ENCODE results near the gene NKD1. TPM values are rescaled to one million over a fixed set of nuclear protein-coding genes. Genes with fewer than 3 reads are reported as not detected.
"Not testable (repeated sequence)": the region's sequence is repeated elsewhere in the genome, so short reads cannot be mapped to it uniquely, and the experiment has no call there.

NKD1 gene
- 0.96 and 1.8 TPM in 2 replicates for total RNA-seq

- Mint-ChIP-seq H3K9me3 (peaks cover 13% of the 10 kb centered on the region), H3K4me3 (ENCODE audit: low read depth) (peak within 1 kb of the TSS; percentile 90), H3K4me1 (ENCODE audit: low read depth) (peaks cover 4% of the 10 kb centered on the region), H3K27me3 (ENCODE audit: low read depth) (peaks cover 67% of the 10 kb centered on the region), H3K27ac (peak within 1 kb of the TSS; percentile 28), H3K36me3 (ENCODE audit: low read depth) (no peaks in the 10 kb centered on the region)
- peak; percentile 59 for DNase-seq (ENCODE audit: low spot score)
- intact Hi-C loops (cut with micrococcal nuclease) = loop anchor here (5.0 kb wide), 2 partner anchors 119 to 199 kb away; no protein-coding TSS in a partner anchor
These were observed at the start of gene NKD1 for GRCh38 chr16:50548125-50548908. TSS of gene NKD1 (plus strand) at chr16:50548396. CDS start at chr16:50548554, 158 bp downstream.

- Mint-ChIP-seq H3K36me3 (ENCODE audit: low read depth) (no peaks in the 10 kb centered on the region), H3K27ac (no peak overlapping the region), H3K27me3 (ENCODE audit: low read depth) (no peaks in the 10 kb centered on the region), H3K4me3 (ENCODE audit: low read depth) (no peak overlapping the region), H3K4me1 (ENCODE audit: low read depth) (no peaks in the 10 kb centered on the region), H3K9me3 (no peaks in the 10 kb centered on the region)
- intact Hi-C loops (cut with micrococcal nuclease) = no loop called here
- no peak for DNase-seq (ENCODE audit: low spot score)
These were observed 49.6 kb upstream of the NKD1 start for GRCh38 chr16:50498431-50499155.

- Mint-ChIP-seq H3K4me1 (ENCODE audit: low read depth) (no peaks in the 10 kb centered on the region), H3K27me3 (ENCODE audit: low read depth) (no peaks in the 10 kb centered on the region)
These were observed 48.9 kb upstream of the NKD1 start for GRCh38 chr16:50499254-50499653.

GRCh38 chr16:50500171-50500874, 47.9 kb upstream of the NKD1 start:
- Mint-ChIP-seq H3K27me3 (ENCODE audit: low read depth) (no peaks in the 10 kb centered on the region), H3K4me3 (ENCODE audit: low read depth) (no peak overlapping the region), H3K27ac (no peak overlapping the region), H3K9me3 (no peaks in the 10 kb centered on the region), H3K36me3 (ENCODE audit: low read depth) (no peaks in the 10 kb centered on the region), H3K4me1 (ENCODE audit: low read depth) (no peaks in the 10 kb centered on the region)
- intact Hi-C loops (cut with micrococcal nuclease) = no loop called here
- no peak for DNase-seq (ENCODE audit: low spot score)

More at GRCh38 chr16:50499254-50499653, 48.9 kb upstream of the NKD1 start:
- no peak for DNase-seq (ENCODE audit: low spot score)
- H3K4me3 Mint-ChIP-seq (ENCODE audit: low read depth) = no peak overlapping the region
- no peaks in the 10 kb centered on the region for H3K36me3 Mint-ChIP-seq (ENCODE audit: low read depth)
- H3K9me3 Mint-ChIP-seq = no peaks in the 10 kb centered on the region
- intact Hi-C loops (cut with micrococcal nuclease) = no loop called here
- H3K27ac Mint-ChIP-seq = no peak overlapping the region

DNA sequence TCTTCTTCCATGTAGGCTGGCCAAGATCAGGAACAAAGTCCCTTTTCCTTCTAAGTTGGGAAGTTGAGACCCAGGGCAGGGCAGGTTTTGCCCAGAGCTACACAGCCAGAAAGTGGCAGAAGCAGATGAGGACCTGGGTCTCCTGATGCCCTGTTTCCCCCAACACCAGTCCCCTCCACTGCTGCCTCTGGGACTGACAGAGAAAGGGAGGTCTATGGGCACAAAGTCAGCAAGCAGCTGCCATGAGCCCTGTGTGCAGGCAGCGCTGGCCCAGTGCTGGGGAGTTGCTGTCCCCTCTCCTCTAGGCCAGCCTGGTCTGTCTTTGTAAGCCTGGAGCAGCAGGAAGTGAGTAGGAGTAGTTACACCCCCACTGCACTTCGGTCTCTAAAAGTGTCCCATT, 46.9 kb upstream of the NKD1 start:
- H3K27me3 Mint-ChIP-seq (ENCODE audit: low read depth) = no peaks in the 10 kb centered on the region
- intact Hi-C loops (cut with micrococcal nuclease) = no loop called here

DNA sequence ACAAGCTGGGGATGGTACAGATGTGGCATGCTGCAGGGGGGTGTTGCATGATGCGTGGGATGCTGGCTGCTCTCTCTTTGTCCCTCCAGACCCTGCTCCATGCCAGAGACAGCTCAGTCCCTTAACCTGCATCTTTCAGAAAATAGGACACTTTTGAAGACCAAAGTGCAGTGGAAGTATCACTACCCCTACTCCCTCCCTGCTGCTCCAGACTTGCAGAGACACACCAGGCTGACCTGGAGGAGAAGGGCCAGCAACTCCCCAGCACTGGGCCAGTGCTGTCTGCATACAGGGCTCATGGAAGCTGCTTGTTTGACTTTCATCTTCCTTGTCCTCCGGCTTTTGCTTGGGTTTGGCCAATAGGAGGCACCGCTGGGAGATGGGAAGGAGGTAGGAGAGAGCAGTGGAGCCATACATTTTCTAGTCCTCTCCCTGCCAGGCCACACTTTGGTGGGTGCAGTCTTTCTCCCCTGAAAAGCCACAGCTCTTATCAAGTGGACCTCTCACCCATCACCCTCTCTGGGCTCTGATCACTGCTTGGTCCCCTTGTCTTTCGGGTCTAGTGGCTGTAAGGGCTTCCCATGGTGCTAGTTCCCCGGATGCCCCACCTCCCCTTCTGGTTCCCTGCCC, 46.1 kb upstream of the NKD1 start:
- Mint-ChIP-seq H3K4me3 (ENCODE audit: low read depth) (no peak overlapping the region), H3K36me3 (ENCODE audit: low read depth) (no peaks in the 10 kb centered on the region), H3K4me1 (ENCODE audit: low read depth) (no peaks in the 10 kb centered on the region), H3K27me3 (ENCODE audit: low read depth) (no peaks in the 10 kb centered on the region), H3K27ac (no peak overlapping the region), H3K9me3 (no peaks in the 10 kb centered on the region)
- intact Hi-C loops (cut with micrococcal nuclease) = no loop called here
- no peak for DNase-seq (ENCODE audit: low spot score)

More for the DNA sequence above, 46.9 kb upstream of the NKD1 start:
- no peak overlapping the region for H3K4me3 Mint-ChIP-seq (ENCODE audit: low read depth)
- no peak overlapping the region for H3K27ac Mint-ChIP-seq
- no peaks in the 10 kb centered on the region for H3K4me1 Mint-ChIP-seq (ENCODE audit: low read depth)
- no peak for DNase-seq (ENCODE audit: low spot score)
- H3K36me3 Mint-ChIP-seq (ENCODE audit: low read depth) = no peaks in the 10 kb centered on the region
- H3K9me3 Mint-ChIP-seq = no peaks in the 10 kb centered on the region

- no peak for DNase-seq (ENCODE audit: low spot score)
- Mint-ChIP-seq H3K36me3 (ENCODE audit: low read depth) (no peaks in the 10 kb centered on the region), H3K27ac (no peak overlapping the region), H3K27me3 (ENCODE audit: low read depth) (no peaks in the 10 kb centered on the region), H3K9me3 (no peaks in the 10 kb centered on the region), H3K4me1 (ENCODE audit: low read depth) (no peaks in the 10 kb centered on the region), H3K4me3 (ENCODE audit: low read depth) (no peak overlapping the region)
- intact Hi-C loops (cut with micrococcal nuclease) = no loop called here
These were observed 45.6 kb upstream of the NKD1 start for GRCh38 chr16:50502616-50503011.

- intact Hi-C loops (cut with micrococcal nuclease); H3K27me3 Mint-ChIP-seq (ENCODE audit: low read depth); H3K4me1 Mint-ChIP-seq (ENCODE audit: low read depth); H3K9me3 Mint-ChIP-seq; H3K27ac Mint-ChIP-seq; DNase-seq (ENCODE audit: low spot score); H3K36me3 Mint-ChIP-seq (ENCODE audit: low read depth); H3K4me3 Mint-ChIP-seq (ENCODE audit: low read depth): not testable (repeated sequence)
These were observed 44.2 kb upstream of the NKD1 start for GRCh38 chr16:50503868-50504531.

DNA sequence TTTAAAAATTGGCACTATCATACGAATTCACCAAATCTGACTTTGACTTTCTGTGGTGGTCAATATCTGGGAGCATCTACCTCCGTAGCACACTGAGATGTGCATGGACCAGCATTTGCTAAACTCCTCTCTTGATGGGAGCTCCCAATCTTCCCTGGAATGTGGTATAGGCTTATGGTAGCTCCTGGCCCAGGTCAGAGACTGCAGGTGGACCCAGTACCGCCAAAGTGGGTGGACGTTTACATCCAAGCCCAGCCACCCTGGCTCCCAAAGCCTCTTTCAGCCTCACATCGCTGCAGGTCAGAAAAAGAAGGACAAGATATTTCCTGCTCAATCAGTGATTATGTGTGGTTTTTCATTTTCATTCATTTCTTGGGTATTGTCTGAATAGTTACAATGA, 43.1 kb upstream of the NKD1 start:
- no peaks in the 10 kb centered on the region for H3K27me3 Mint-ChIP-seq (ENCODE audit: low read depth)
- H3K4me3 Mint-ChIP-seq (ENCODE audit: low read depth) = no peak overlapping the region
- H3K9me3 Mint-ChIP-seq = no peaks in the 10 kb centered on the region
- no peaks in the 10 kb centered on the region for H3K4me1 Mint-ChIP-seq (ENCODE audit: low read depth)
- intact Hi-C loops (cut with micrococcal nuclease) = no loop called here
- H3K27ac Mint-ChIP-seq = no peak overlapping the region
- DNase-seq (ENCODE audit: low spot score) = no peak
- H3K36me3 Mint-ChIP-seq (ENCODE audit: low read depth) = no peaks in the 10 kb centered on the region

GRCh38 chr16:50505714-50506542, 42.3 kb upstream of the NKD1 start:
- Mint-ChIP-seq H3K9me3 (no peaks in the 10 kb centered on the region), H3K27ac (no peak overlapping the region), H3K36me3 (ENCODE audit: low read depth) (no peaks in the 10 kb centered on the region), H3K4me3 (ENCODE audit: low read depth) (no peak overlapping the region), H3K4me1 (ENCODE audit: low read depth) (no peaks in the 10 kb centered on the region), H3K27me3 (ENCODE audit: low read depth) (peaks cover 2% of the 10 kb centered on the region)
- no peak for DNase-seq (ENCODE audit: low spot score)
- intact Hi-C loops (cut with micrococcal nuclease) = no loop called here

DNA sequence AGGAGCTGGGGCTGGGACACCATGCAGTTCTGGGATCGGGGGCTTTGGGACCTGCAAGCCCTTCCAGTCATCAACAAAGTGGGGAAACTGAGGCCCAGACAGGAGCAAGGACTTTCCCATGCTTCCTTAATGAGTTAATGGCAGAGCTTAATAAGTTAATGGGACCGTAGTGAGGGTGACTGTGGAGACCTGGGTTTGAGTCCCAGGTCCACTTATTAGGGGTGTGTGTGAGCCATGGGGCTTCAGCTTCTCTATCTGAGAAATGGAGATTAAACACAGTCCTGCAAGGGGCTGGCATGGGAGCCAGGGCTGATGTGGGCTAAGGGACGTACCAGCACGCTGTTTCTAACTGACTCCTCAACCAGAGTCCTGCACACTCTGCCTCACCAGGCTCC, 41.7 kb upstream of the NKD1 start:
- no peaks in the 10 kb centered on the region for H3K4me1 Mint-ChIP-seq (ENCODE audit: low read depth)
- intact Hi-C loops (cut with micrococcal nuclease) = no loop called here
- no peak overlapping the region for H3K4me3 Mint-ChIP-seq (ENCODE audit: low read depth)
- no peaks in the 10 kb centered on the region for H3K36me3 Mint-ChIP-seq (ENCODE audit: low read depth)
- no peaks in the 10 kb centered on the region for H3K9me3 Mint-ChIP-seq
- DNase-seq (ENCODE audit: low spot score) = no peak
- H3K27me3 Mint-ChIP-seq (ENCODE audit: low read depth) = peaks cover 2% of the 10 kb centered on the region
- H3K27ac Mint-ChIP-seq = no peak overlapping the region
